ENCODE results near the gene WFDC1.

DNA sequence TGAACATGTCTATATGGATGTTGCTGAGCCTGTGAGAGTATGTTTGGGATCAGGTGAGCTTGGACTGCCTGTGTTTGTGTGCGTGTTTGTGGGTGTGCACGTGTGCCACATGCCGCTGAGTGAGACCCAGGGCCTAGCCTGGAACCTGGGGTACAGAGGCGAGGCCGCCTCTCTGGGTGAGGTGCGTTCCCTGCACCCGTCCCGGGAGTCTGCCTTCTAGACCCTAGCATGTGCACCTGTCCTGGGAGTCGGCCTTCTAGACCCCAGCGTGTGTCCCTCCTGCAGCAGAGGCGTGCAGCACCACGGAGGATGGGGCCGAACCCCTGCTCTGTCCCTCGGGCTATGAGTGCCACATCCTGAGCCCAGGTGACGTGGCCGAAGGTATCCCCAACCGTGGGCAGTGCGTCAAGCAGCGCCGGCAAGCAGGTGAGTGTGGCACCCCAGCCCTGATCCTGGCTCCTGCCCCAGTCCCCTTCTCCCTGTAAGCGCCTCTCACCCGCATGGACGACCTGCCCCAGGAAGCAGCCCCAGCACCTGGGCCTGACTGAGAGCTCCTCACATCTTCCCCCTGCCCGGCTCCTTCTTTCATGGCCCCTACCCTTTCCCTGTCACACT is 24.6 kb downstream of the WFDC1 start:
- TF ChIP-seq, protein P1, sequence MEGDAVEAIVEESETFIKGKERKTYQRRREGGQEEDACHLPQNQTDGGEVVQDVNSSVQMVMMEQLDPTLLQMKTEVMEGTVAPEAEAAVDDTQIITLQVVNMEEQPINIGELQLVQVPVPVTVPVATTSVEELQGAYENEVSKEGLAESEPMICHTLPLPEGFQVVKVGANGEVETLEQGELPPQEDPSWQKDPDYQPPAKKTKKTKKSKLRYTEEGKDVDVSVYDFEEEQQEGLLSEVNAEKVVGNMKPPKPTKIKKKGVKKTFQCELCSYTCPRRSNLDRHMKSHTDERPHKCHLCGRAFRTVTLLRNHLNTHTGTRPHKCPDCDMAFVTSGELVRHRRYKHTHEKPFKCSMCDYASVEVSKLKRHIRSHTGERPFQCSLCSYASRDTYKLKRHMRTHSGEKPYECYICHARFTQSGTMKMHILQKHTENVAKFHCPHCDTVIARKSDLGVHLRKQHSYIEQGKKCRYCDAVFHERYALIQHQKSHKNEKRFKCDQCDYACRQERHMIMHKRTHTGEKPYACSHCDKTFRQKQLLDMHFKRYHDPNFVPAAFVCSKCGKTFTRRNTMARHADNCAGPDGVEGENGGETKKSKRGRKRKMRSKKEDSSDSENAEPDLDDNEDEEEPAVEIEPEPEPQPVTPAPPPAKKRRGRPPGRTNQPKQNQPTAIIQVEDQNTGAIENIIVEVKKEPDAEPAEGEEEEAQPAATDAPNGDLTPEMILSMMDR (IDR thresholded peaks at IDR 0.05) = no peak
- TF ChIP-seq POLR2A (IDR thresholded peaks at IDR 0.05) = no peak
